ENCODE data around the gene PTPRK. TPM values are rescaled to one million over a fixed set of nuclear protein-coding genes. Genes with fewer than 3 reads are reported as not detected.

Gene PTPRK
- total RNA-seq, 2 experiments from 2014 or later, result not detected

GRCh38 chr6:128076843-128077242 is 443.6 kb downstream of the PTPRK start:
- Histone ChIP-seq H3K36me3 (ENCODE audit: insufficient read depth, low read length) (no peaks in the 10 kb centered on the region), H3K4me1 (ENCODE audit: insufficient read depth, low read length, poor library complexity, severe bottlenecking) (no peaks in the 10 kb centered on the region), H2AFZ (ENCODE audit: low read length) (no peak overlapping the region), H3K79me2 (ENCODE audit: insufficient read depth, low read depth, low read length) (no peaks in the 10 kb centered on the region), H4K20me1 (ENCODE audit: insufficient read depth, low read length) (no peaks in the 10 kb centered on the region), H3K9me3 (ENCODE audit: low read length) (no peaks in the 10 kb centered on the region), H3K27ac (ENCODE audit: low read depth, low read length, poor library complexity, severe bottlenecking) (no peak overlapping the region), H3K9me2 (ENCODE audit: insufficient read depth, low read length) (no peaks in the 10 kb centered on the region), H3K4me2 (ENCODE audit: low read length) (no peak overlapping the region), H3K4me3 (ENCODE audit: low read depth, low read length, poor library complexity, severe bottlenecking) (no peak overlapping the region)
- intact Hi-C loops (cut with micrococcal nuclease; ENCODE audit: unreplicated experiment), result no loop called here
- ChIA-PET POLR2A (no interaction called here), CTCF (ENCODE audit: unreplicated experiment) (no interaction called here)
- no peak for DNase-seq (ENCODE audit: low spot score)
- TF ChIP-seq EZH2phosphoT487 (IDR thresholded peaks at IDR 0.05; ENCODE audit: borderline replicate concordance, low read depth, low read length) (no peak), CTCF (conservative IDR thresholded peaks at IDR 0.05; ENCODE audit: low read length) (no peak)
- no TSS peak for BruUV-seq (replicated peaks)

- Histone ChIP-seq H3K79me2 (ENCODE audit: insufficient read depth, low read depth, low read length) (no peaks in the 10 kb centered on the region), H3K4me2 (ENCODE audit: low read length) (no peak overlapping the region), H3K9me3 (ENCODE audit: low read length) (no peaks in the 10 kb centered on the region), H2AFZ (ENCODE audit: low read length) (no peak overlapping the region), H3K4me3 (ENCODE audit: low read depth, low read length, poor library complexity, severe bottlenecking) (no peak overlapping the region), H3K4me1 (ENCODE audit: insufficient read depth, low read length, poor library complexity, severe bottlenecking) (no peaks in the 10 kb centered on the region), H3K9me2 (ENCODE audit: insufficient read depth, low read length) (no peaks in the 10 kb centered on the region), H3K36me3 (ENCODE audit: insufficient read depth, low read length) (no peaks in the 10 kb centered on the region), H3K27ac (ENCODE audit: low read depth, low read length, poor library complexity, severe bottlenecking) (no peak overlapping the region), H4K20me1 (ENCODE audit: insufficient read depth, low read length) (no peaks in the 10 kb centered on the region)
- intact Hi-C loops (cut with micrococcal nuclease; ENCODE audit: unreplicated experiment), result no loop called here
- ChIA-PET POLR2A (interaction anchor here (0.5 kb wide), 1 partner anchor 256 kb away, joined by 5 read pairs; no protein-coding TSS in a partner anchor), CTCF (ENCODE audit: unreplicated experiment) (no interaction called here)
- TF ChIP-seq CTCF (conservative IDR thresholded peaks at IDR 0.05; ENCODE audit: low read length), result no peak
- no peak for TF ChIP-seq EZH2phosphoT487 (IDR thresholded peaks at IDR 0.05; ENCODE audit: borderline replicate concordance, low read depth, low read length)
- no TSS peak for BruUV-seq (replicated peaks)
- DNase-seq (ENCODE audit: low spot score), result no peak
These were observed 445.8 kb downstream of the PTPRK start for GRCh38 chr6:128074567-128074966.

DNA sequence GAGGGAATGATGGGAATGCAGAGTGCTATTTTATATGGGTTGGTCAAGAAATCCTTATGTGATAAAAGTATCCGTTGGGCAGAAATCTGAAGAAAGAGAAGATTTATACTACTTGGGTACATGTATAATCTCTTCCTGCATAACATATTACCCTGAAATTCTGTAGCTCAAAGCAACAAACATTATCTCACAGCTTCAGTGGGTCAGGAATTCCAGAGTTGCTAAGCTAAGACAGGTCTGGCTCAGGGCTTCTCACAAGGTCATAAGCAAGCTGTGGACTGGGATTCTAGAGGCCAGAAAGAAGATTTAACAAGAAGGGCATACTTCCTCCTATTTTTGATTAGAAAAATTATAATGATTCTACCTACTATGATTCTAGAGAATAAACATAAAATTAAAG is 447.0 kb downstream of the PTPRK start:
- no peak overlapping the region for H2AFZ ChIP-seq (ENCODE audit: low read length)
- ChIA-PET POLR2A (interaction anchor here (1.7 kb wide), 1 partner anchor 10 kb away, joined by 7 read pairs; no protein-coding TSS in a partner anchor), CTCF (ENCODE audit: unreplicated experiment) (no interaction called here)
- BruUV-seq (replicated peaks), result no TSS peak
- H3K9me2 ChIP-seq (ENCODE audit: insufficient read depth, low read length), result no peaks in the 10 kb centered on the region
- intact Hi-C loops (cut with micrococcal nuclease; ENCODE audit: unreplicated experiment), result no loop called here
- H4K20me1 ChIP-seq (ENCODE audit: insufficient read depth, low read length), result no peaks in the 10 kb centered on the region
- no peaks in the 10 kb centered on the region for H3K79me2 ChIP-seq (ENCODE audit: insufficient read depth, low read depth, low read length)
- no peak overlapping the region for H3K4me3 ChIP-seq (ENCODE audit: low read depth, low read length, poor library complexity, severe bottlenecking)
- no peak for DNase-seq (ENCODE audit: low spot score)
- no peak for TF ChIP-seq EZH2phosphoT487 (IDR thresholded peaks at IDR 0.05; ENCODE audit: borderline replicate concordance, low read depth, low read length)
- TF ChIP-seq CTCF (conservative IDR thresholded peaks at IDR 0.05; ENCODE audit: low read length), result no peak
- H3K4me2 ChIP-seq (ENCODE audit: low read length), result no peak overlapping the region
- no peaks in the 10 kb centered on the region for H3K9me3 ChIP-seq (ENCODE audit: low read length)
- no peak overlapping the region for H3K27ac ChIP-seq (ENCODE audit: low read depth, low read length, poor library complexity, severe bottlenecking)
- no peaks in the 10 kb centered on the region for H3K36me3 ChIP-seq (ENCODE audit: insufficient read depth, low read length)
- H3K4me1 ChIP-seq (ENCODE audit: insufficient read depth, low read length, poor library complexity, severe bottlenecking), result no peaks in the 10 kb centered on the region
